HTR-8/SVneo (cell line): ENCODE results near the gene AIMP2.
"Not testable (repeated sequence)": the region's sequence is repeated elsewhere in the genome, so short reads cannot be mapped to it uniquely, and the experiment has no call there.

Experiments used
- DNase-seq: peaks from one replicate; pipeline ENCODE4 v3.0.0; 2011; ENCODE audit warnings: low spot score, mixed read lengths; ENCODE audit not compliant: insufficient read length
- FAIRE-seq: peaks from 2 replicates; lab custom pipeline; 2011; peaks lifted over from hg19 to GRCh38; lab: Jason Lieb, UNC

Gene AIMP2

GRCh38 chr7:6008668-6009611 lies at the start of gene AIMP2, which contains the start of gene PMS2:
Gene AIMP2 (plus strand): TSS chr7:6009272. CDS start chr7:6009364, 92 bp downstream.
Gene PMS2 (minus strand): TSS chr7:6009049. CDS start chr7:6009019, 30 bp downstream.
- peak; percentile 99 for DNase-seq
- peak; percentile 52 for FAIRE-seq

DNA sequence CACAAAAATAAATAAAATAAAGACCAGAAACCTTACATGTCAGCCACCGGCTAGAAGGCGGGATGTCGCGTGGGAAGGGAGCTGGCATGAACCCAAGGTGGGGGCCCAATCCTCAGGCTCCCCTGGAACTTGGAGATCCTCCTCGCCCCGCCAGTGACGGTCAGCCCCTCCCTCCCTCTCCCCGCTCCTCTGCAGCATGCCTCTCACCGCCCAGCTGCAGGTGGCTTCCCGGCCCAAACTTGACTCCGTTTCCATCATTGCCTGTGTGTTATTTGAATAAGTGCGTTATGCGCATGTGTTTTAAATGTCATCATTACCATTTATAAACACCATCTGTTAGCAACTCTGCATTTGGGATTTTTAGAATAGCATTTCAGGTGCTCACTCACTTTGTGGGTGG lies 45.9 kb upstream of the AIMP2 start:
- not testable (repeated sequence) for FAIRE-seq, DNase-seq

GRCh38 chr7:5963810-5964209 lies 45.3 kb upstream of the AIMP2 start:
- not testable (repeated sequence) for DNase-seq, FAIRE-seq

- peak; percentile 51 for FAIRE-seq
- DNase-seq, result not testable (repeated sequence)
Observed at GRCh38 chr7:5970347-5970911, 38.6 kb upstream of the AIMP2 start, which contains the start of gene RSPH10B. Gene RSPH10B (minus strand): TSS chr7:5970689. CDS start chr7:5967116, 3,573 bp downstream.

DNA sequence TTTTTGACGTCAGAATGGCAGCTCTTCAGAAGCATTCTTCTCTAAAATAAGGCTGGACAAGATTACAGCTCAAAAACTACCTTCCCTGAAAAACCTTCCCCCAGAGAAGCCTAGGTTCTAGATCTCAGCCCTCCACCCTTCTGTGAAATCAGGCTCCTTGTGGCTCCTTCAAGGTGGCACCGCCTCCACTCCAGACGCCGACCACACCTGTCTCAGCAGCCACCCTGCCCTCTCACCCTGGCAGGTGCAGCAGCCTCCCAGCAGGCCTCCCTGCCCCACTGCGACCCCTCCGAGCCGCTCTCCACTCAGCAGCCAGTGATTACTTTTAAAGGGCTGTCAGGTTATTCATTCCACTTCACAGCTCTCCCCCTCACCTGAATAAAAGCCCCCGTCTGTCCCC lies 35.5 kb upstream of the AIMP2 start:
- DNase-seq, FAIRE-seq: not testable (repeated sequence)

GRCh38 chr7:5979680-5980314 lies 29.3 kb upstream of the AIMP2 start:
- FAIRE-seq, result peak; percentile 58
- not testable (repeated sequence) for DNase-seq

DNA sequence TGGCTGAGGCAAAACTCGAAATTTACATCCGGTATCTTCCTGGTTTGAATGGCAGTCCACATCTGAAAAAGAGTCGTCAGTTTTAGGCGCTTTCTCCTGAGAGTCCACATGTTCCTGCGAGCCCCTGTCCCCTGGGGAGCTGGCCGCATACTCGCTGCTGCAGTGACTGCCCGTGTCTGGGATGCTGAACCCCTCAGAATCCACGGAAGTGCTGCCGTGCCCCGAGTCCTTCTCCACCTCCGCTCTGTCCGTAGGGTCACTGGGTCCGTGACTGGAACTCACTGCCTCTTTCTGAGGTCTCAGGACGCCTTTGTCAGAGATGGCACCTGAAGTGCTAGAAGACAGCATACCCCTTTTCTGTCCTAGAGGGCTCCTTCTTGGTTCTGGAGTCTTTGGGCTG lies 22.0 kb upstream of the AIMP2 start:
- not testable (repeated sequence) for FAIRE-seq, DNase-seq

GRCh38 chr7:5997210-5997808 lies 11.8 kb upstream of the AIMP2 start:
- DNase-seq (peak; percentile 79), FAIRE-seq (no peak)

DNA sequence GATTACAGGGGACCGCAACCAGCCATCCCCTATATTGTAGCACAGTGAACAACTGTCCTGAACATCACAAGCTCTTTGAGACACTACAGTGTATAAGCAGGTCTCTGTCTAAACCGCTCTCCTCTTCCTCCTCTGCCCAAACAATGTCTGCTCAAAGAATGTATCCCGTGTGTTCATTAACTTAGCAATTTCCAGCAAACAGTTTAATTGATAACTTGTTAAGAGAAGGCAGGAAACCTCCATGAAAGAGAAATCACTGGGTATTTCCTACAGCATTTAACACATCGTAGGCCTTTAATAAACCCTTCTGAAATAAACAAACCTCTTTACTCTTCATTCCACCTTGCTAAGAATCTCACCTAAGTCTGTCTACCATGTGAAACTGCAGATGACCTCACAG lies 1.7 kb upstream of the AIMP2 start:
- FAIRE-seq (no peak), DNase-seq (no peak)

- not testable (repeated sequence) for FAIRE-seq, DNase-seq
Observed at GRCh38 chr7:6007835-6008590, 1.1 kb upstream of the AIMP2 start.

DNA sequence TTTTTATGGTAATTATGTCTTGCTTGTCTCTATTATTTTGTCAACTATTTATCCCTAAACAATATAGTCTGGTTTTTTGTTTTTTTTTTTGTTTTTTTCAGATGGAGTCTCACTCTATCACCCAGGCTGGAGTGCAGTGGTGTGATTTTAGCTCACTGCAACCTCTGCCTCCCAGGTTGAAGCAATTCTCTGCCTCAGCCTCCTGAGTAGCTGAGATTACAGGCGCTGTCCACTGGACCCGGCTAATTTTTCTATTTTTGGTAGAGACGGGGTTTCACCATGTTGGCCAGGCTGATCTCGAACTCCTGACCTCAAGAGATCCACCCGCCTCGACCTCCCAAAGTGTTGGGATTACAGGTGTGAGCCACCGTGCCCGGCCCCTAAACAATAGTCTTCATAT lies 1.3 kb downstream of the AIMP2 start:
- DNase-seq, FAIRE-seq: not testable (repeated sequence)

- DNase-seq (no peak), FAIRE-seq (no peak)
Observed at GRCh38 chr7:6011541-6011940, 2.5 kb downstream of the AIMP2 start.

DNA sequence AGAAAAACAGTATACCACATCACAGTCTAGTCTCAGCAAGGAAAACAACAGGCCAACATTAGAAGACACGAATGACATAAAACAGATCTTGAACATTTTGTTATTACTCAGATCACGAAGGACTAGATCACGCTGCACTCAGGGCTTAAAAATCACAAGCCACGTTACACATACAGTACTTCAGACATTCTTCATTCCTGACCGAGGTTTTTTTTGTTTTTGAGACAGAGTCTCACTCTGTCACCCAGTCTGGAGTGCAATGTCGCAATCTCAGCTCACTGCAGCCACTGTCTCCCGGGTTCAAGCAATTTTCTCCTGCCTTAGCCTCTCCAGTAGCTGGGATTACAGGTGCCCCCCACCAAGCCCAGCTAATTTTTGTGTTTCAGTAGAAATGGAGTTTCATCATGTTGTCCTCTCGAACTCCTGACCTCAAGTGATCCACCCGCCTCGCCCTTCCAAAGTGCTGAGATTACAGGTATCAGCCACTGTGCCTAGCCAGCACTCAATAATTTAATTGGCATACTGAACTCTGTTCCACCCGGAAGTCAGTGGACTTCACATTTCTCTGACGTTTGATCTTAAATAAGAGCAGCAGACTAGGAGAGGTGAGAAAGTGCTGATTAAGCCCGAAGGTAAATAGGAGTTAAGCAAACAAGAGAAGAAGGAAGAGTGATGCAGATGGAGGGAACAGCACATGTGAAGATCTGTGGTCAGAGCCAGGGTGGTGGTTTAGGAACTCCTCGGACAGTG lies 3.5 kb downstream of the AIMP2 start:
- no peak for FAIRE-seq

DNA sequence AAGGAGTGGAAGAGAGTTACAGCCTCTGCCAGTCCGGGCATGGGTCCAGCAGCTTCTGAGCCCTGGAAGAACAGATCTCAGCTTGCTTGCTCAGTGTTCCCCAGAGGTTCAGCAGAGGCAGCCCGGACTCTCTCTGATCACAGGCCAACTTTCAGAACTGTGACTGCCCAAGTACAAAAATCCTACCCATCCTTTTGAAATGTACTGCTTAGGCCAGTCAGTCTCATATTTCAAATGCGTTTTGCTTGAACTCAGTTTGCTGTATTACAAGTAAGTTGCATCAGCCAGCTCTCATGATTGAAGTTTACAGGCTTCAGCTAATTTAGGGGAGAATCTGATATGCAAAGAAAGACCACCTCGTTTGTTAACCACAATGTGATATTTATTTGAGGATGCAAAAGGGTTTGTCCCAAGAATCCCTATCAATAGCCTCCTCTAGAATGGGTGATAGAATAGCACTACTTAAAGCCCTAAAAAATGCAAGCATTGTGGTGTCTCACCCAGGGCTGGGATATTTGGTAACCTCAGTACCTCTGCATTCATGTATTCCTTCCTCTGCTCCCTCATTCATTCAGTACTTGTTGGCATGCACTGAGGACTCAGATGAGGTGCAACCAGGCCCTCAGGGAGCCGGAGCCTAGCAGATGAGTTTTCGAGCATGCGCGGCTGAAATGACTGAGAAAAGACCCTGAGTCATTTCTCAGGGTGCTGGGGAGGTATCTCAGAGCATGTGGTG lies 7.0 kb downstream of the AIMP2 start:
- DNase-seq (no peak), FAIRE-seq (no peak)

More for the DNA sequence above, 3.5 kb downstream of the AIMP2 start:
- no peak for DNase-seq

DNA sequence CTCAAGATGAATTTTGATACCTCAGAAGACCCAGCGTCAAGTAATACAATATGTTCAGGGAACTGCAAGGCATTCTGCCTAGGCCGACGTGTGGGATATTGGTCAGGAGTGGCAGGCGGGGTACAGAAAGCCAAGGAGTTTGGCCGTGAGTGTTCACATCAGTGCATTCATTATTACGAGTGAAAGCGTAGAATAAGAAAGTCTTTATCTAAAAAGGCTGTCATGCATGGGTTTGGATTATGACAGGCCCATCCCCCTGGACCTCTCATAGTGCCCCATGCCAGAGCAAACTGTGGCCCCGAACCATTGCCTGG lies 7.5 kb downstream of the AIMP2 start:
- no peak for FAIRE-seq
- no peak for DNase-seq

GRCh38 chr7:6020371-6021286 lies 11.6 kb downstream of the AIMP2 start:
- DNase-seq, result no peak
- no peak for FAIRE-seq

DNA sequence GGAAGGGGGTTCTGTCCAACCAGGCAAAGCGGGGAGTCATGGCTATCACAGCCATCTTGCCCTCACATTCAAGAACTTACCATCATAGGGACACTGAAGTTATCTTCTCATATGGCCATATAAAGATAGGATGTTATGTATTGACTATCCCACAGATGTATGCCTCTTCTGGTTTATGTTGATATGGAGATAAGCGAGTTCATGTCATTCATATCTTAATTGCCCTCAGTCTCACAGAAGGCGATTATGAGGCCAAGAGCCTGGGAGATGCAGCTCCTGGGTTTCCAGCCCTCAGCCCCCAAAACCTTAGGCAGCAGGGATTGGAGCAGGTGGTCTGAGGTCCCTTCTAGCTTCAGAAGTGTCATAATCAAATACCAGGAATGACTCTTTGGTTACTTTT lies 13.6 kb downstream of the AIMP2 start:
- DNase-seq (no peak), FAIRE-seq (no peak)
